Fibroblast of skin of scalp (primary cell): ENCODE data around the gene ACOT12.

ENCODE experiments used
- DNase-seq: peaks from one replicate; pipeline ENCODE4 v3.0.0-alpha.2; 2013

Gene ACOT12

GRCh38 chr5:81286059-81286617 lies 107.8 kb downstream of the ACOT12 start:
- no peak for DNase-seq

GRCh38 chr5:81283976-81284375 lies 110.0 kb downstream of the ACOT12 start:
- DNase-seq: no peak
